Neural crest cell (in vitro differentiated cells): ENCODE data around the gene CCNT1. TPM values are rescaled to one million over a fixed set of nuclear protein-coding genes. Genes with fewer than 3 reads are reported as not detected.

Experiments used
- DNase-seq: peaks from one replicate; pipeline ENCODE4 v3.0.0; 2021; ENCODE audit warnings: low read depth, mixed read lengths, low spot score
- H3K27ac Mint-ChIP-seq: one replicate; pipeline ENCODE4 v1.8.0; 2021; ENCODE audit warnings: mild to moderate bottlenecking, mixed read lengths; ENCODE audit not compliant: unreplicated experiment
- H3K27me3 Mint-ChIP-seq: 2 replicates; pipeline ENCODE4 v1.8.0; 2021; ENCODE audit warnings: low read depth, mild to moderate bottlenecking, mixed read lengths
- H3K36me3 Mint-ChIP-seq: 2 replicates; pipeline ENCODE4 v1.8.0; 2021; ENCODE audit warnings: low read depth, mild to moderate bottlenecking, mixed read lengths
- H3K4me1 Mint-ChIP-seq: 2 replicates; pipeline ENCODE4 v1.8.0; 2021; ENCODE audit warnings: mixed read lengths
- H3K4me3 Mint-ChIP-seq: one replicate; pipeline ENCODE4 v1.8.0; 2021; ENCODE audit warnings: mild to moderate bottlenecking, mixed read lengths
- H3K9me3 Mint-ChIP-seq: 2 replicates; pipeline ENCODE4 v1.8.0; 2021; ENCODE audit warnings: mixed read lengths
- CTCF ChIP-seq: fragments of 200-600 bp; sonication (generic); conservative IDR thresholded peaks from 2 replicates; pipeline ENCODE4 v1.5.0; 2021; ENCODE audit warnings: antibody characterized with exemption, mild to moderate bottlenecking
- total RNA-seq: library from RNA; stranded (reverse); gene quantifications from 2 replicates; pipeline ENCODE4 v1.2.1, GENCODE V29; 2021

CCNT1 gene
- total RNA-seq, 1 donor from 2014 or later: 57.0 TPM

- TF ChIP-seq CTCF: no peak
- Mint-ChIP-seq H3K4me3 (no peak overlapping the region), H3K9me3 (no peaks in the 10 kb centered on the region), H3K27ac (no peak overlapping the region), H3K36me3 (no peaks in the 10 kb centered on the region), H3K27me3 (no peaks in the 10 kb centered on the region), H3K4me1 (no peaks in the 10 kb centered on the region)
- DNase-seq: no peak
These were observed 34.4 kb upstream of the CCNT1 start for GRCh38 chr12:48750769-48751356.

GRCh38 chr12:48750215-48750614, 33.7 kb upstream of the CCNT1 start:
- Mint-ChIP-seq H3K4me1 (no peaks in the 10 kb centered on the region), H3K4me3 (no peak overlapping the region), H3K9me3 (no peaks in the 10 kb centered on the region), H3K36me3 (no peaks in the 10 kb centered on the region), H3K27me3 (no peaks in the 10 kb centered on the region), H3K27ac (no peak overlapping the region)
- TF ChIP-seq CTCF: no peak
- DNase-seq: no peak

GRCh38 chr12:48744251-48745008, 27.9 kb upstream of the CCNT1 start:
- no peaks in the 10 kb centered on the region for H3K36me3 Mint-ChIP-seq
- no peak overlapping the region for H3K4me3 Mint-ChIP-seq
- H3K27me3 Mint-ChIP-seq: peaks cover 16% of the 10 kb centered on the region
- no peak for DNase-seq
- no peak overlapping the region for H3K27ac Mint-ChIP-seq
- H3K9me3 Mint-ChIP-seq: no peaks in the 10 kb centered on the region
- no peak for TF ChIP-seq CTCF
- H3K4me1 Mint-ChIP-seq: no peaks in the 10 kb centered on the region

GRCh38 chr12:48739618-48740269, 23.2 kb upstream of the CCNT1 start:
- H3K9me3 Mint-ChIP-seq: no peaks in the 10 kb centered on the region
- TF ChIP-seq CTCF: no peak
- no peaks in the 10 kb centered on the region for H3K36me3 Mint-ChIP-seq
- no peaks in the 10 kb centered on the region for H3K4me1 Mint-ChIP-seq
- H3K4me3 Mint-ChIP-seq: no peak overlapping the region
- H3K27me3 Mint-ChIP-seq: peaks cover 27% of the 10 kb centered on the region
- H3K27ac Mint-ChIP-seq: no peak overlapping the region
- DNase-seq: no peak

GRCh38 chr12:48736456-48736855, 19.9 kb upstream of the CCNT1 start:
- TF ChIP-seq CTCF: no peak
- Mint-ChIP-seq H3K36me3 (no peaks in the 10 kb centered on the region), H3K27me3 (peaks cover 27% of the 10 kb centered on the region), H3K9me3 (no peaks in the 10 kb centered on the region), H3K27ac (no peak overlapping the region), H3K4me3 (no peak overlapping the region), H3K4me1 (no peaks in the 10 kb centered on the region)
- DNase-seq: no peak
